GM18499 (cell line): ENCODE results near the gene ZBTB34.

Experiments used
- ATAC-seq: cut with Tn5 transposase; IDR thresholded peaks from one replicate; pipeline ENCODE4 v1.9.1; 2021; ENCODE audit warnings: moderate number of reproducible peaks; ENCODE audit not compliant: insufficient read depth, unreplicated experiment

Gene ZBTB34

DNA sequence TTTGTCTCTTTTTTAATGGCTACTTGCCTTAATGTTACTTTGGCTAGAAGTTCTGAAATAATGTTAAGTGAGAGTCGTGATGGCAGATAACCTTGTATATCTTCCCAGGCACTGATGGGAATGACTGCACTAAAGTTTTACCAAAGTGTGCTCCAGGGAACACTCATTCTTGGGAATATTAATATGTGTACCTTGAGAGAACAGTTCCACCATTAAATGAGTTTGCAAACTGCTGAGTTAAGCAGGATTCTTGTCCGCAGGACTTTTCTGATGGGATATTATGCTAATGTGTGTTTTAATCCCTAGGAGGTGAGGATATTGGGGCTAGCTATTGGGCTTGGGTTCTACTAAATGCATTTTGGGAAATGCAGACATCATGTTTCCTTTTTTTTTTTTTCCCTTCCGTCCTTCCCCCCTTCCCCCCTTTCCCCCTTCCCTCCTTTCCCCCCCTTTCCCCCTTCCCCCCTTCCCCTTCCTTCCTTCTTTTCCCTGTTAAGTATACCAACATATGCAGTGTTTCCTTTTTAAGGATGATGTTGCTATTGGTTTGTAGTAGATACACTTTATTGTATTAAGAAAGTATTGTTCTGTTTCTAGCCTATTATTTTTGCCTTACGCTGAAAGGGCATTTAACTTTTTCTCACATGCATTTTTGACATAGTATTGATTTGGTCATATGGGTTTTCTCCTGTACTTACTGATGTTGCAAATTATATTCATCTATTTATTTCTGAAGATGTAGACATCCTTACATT, 15.5 kb downstream of the ZBTB34 start:
- ATAC-seq = no peak

- ATAC-seq = no peak
These were observed 16.1 kb downstream of the ZBTB34 start for GRCh38 chr9:126876531-126876930.

GRCh38 chr9:126877418-126877817, 17.0 kb downstream of the ZBTB34 start:
- ATAC-seq = no peak

DNA sequence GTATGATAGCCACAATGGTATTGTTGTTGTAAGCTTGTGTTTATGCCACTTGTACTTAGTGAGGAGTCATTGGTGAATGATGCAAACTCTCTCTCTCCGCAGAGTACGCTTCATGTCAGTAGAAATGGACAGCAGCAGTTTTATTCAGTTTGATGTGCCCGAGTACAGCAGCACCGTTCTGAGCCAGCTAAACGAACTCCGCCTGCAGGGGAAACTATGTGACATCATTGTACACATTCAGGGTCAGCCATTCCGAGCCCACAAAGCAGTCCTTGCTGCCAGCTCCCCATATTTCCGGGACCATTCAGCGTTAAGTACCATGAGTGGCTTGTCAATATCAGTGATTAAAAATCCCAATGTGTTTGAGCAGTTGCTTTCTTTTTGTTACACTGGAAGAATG, 18.8 kb downstream of the ZBTB34 start:
- ATAC-seq = no peak

GRCh38 chr9:126880226-126880946, 19.9 kb downstream of the ZBTB34 start:
- no peak for ATAC-seq

DNA sequence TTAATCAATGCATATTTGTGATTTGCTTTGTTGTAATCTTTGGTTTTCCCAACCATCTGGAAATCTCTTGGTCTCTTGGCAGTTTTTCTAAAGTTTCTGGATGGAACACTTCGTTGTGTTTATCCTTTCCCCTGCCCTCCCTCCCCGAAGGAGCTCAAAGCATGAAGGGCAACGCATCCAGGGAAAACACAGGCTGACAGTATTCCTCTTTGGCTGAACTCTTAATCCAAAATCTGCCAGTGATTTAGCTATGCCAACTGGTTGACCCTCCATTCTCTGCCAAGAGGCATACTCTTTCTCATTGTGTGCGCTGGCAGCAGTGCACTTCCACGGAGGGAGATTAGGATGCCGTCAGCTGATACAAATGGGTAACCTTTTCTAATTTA, 20.5 kb downstream of the ZBTB34 start:
- ATAC-seq = no peak

DNA sequence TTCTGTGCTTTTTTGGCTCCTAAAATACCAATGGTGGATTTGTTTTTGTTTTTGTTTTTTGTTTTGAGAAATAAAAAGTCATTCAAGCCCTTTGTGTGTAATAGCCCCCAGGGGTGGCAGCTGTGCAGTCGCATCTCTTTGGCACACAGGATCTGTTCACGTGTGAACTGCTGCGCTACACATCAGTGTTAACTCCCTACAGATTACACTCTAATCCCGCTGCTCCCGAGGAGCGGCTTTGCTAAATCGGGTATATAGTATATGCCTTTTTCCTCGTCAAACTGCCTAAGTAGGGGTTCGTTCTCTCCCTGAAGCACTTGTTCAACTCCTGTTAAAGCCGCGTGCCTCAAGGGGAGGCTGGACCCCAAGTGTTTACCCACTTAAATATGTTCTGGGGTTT, 22.3 kb downstream of the ZBTB34 start:
- ATAC-seq = no peak

- no peak for ATAC-seq
These were observed 23.2 kb downstream of the ZBTB34 start for GRCh38 chr9:126883636-126884035.

- no peak for ATAC-seq
These were observed 24.7 kb downstream of the ZBTB34 start for GRCh38 chr9:126885131-126885641.

DNA sequence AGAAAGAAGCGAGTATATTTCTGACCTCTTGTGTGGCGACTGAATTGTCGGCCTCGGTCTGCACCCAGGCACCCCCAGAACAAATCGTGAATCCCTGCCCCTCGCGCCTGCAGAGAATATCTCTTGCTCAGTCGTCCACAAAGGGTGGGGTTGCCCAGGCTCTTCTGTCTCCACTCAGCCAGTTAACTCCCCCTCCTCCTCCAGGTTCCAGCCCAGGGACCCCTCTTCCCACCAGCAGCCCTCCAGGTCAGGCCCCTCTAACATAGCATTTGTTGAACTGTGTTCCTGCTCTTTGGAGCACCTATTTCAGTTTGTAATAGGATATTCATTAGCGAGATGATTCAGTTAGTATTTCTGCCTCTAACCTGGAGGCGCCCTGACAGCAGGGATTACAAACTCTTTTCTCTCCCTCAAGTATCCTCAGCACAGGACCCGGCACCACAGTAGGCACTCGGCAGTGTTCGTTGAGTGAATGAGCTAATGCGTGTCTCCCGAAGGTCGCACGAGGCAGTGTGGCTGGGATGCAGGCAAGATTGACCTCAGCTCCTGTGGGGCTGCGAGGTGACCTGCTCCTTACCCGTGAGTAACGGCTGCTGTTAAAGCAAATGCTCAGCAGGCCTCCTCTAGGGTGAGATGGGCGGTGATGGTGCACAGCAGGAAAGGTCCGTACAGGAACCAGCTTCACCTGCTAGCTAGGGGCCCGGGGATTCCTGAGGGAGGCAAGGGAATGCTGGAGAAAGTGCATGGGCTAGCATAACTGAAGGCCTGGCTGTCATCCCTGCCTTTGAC, 25.8 kb downstream of the ZBTB34 start:
- ATAC-seq = no peak

DNA sequence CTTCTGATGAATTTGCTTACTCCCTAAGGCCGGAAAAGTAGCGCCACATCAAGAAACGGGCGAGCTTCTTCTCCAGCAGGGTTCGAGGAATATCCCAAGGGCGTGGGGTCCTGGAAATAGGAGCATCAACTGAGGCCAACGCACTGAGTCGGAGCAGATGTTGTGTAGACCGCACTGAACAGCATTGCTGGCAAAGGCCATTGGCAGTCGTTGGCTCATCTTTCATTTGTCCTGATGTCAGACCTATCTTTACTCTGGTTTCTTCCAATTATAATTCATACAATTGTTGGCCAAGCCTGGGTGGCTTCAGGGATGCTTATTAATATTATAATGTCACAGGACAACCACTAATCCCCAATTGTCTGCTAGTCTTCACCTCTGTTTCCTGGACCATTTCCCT, 26.5 kb downstream of the ZBTB34 start:
- no peak for ATAC-seq

DNA sequence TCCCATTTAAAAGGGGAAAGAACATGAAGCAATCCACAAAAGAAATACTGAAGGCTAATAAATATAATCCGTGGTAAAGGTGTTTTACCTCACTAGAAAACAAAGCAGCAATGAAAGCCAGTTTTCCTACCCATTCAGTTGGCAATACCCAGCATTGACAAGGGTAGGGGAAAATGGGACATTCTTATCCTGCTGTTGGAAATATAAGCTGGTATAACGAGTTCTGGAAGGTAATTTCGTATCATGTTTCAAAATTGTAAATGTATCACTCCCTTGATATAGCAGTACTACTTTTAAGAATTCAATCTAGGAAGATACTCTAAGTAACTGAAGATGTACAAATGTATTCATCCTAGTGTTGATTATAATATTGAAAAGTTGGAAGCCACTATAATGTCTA, 31.2 kb downstream of the ZBTB34 start:
- ATAC-seq = no peak

GRCh38 chr9:126893079-126893478, 32.6 kb downstream of the ZBTB34 start:
- no peak for ATAC-seq

DNA sequence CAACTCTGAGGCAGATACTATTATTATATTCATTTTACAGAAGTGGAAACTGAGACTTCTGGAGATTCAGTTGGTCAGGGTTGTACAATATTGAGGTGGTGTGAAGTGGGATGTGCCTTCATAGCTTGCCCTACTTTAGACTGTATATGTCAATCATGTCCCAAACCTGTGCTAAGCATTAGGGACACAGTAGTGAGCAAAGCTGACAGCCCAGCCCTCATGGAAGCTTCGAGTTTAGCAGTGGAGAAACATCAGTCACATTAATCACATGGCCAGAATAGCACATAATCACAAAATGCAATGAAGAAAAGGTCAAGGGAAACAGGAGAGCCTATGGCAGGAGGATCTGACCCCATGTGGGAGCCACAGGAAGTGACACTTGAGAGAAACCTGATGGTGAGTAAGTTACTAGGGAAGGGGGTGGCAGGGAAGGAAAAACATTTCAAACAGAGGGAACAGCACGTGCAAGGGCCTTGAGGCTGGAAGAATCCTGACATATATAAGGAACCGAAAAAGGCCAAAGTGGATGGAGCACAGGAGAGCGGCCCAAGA, 33.7 kb downstream of the ZBTB34 start:
- ATAC-seq = no peak

GRCh38 chr9:126902210-126902609, 41.8 kb downstream of the ZBTB34 start:
- ATAC-seq = no peak

- no peak for ATAC-seq
These were observed 44.1 kb downstream of the ZBTB34 start for GRCh38 chr9:126904586-126904985.

GRCh38 chr9:126906091-126906490, 45.7 kb downstream of the ZBTB34 start:
- ATAC-seq = no peak

- no peak for ATAC-seq
These were observed 46.6 kb downstream of the ZBTB34 start for GRCh38 chr9:126907058-126907457.

DNA sequence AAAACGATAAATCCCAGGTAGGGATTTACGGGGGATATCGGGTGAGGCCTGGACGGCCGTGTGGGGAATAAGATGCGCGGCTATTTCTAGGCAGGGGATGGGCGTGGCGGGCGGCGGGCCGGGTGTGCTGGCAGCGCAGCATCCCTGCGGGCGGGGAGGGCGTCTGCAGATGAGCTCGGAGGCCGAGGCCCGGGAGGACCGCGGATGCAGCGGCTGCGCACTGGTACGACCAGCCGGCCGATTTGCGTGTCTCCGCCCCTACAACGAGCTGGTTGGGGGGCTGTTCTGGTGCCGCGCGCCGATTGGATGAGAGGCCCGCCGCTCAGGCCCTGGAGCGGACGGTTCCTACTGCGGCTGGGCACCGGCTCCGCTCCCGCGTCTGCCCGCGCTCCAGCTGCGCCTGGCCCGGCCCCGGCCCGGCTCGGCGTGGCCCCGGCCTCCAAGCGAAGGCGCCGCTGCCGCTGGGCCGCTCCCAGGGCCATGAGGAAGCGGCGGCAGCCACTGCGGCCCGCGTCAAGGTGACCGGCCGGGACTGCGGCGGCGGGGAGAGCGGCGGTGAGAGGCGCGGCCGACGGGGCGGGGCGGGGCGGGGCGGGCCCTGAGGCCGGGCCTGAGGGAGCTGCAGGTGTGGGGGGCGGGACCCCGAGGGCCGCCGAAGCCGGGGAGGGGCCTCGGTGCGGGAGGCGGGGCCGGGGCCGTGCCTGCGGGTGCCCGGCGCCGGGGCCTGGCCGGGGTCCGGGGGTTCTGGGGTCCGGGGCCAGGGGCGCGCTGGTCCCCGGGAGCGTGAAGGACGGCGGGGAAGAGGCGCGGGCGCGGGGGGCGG, 54.2 kb downstream of the ZBTB34 start, which contains the start of gene RALGPS1:
RALGPS1 (plus strand) TSS at position 325 of the 823 bp plus-strand sequence. CDS start 47,508 bp downstream, outside the sequence.
- peak; percentile 58 for ATAC-seq
